Liver (tissue), 9 donors: Measurements from ENCODE around the gene FCHO2. TPM values are rescaled to one million over a fixed set of nuclear protein-coding genes. Genes with fewer than 3 reads are reported as not detected.

Experiments used
- DNase-seq: peaks from one replicate; pipeline ENCODE4 v3.0.0-alpha.2; 2017; ENCODE audit warnings: low spot score
- H3K27ac ChIP-seq, 2 donors: one replicate each; pipeline ENCODE4 v1.7.0; 2013; ENCODE audit warnings: inconsistent platforms in 2 of 2, low read length in 2 of 2, control low read depth in 1 of 2, low read depth in 1 of 2, mild to moderate bottlenecking in 1 of 2
- H3K27me3 ChIP-seq, 4 donors: one replicate each; pipeline versions ENCODE4 v1.6.1 to v1.7.0; 2013; ENCODE audit warnings: low read length in 3 of 4, inconsistent platforms in 1 of 4, mild to moderate bottlenecking in 1 of 4, moderate library complexity in 1 of 4; ENCODE audit not compliant: control insufficient read depth in 4 of 4, insufficient read depth in 4 of 4
- H3K36me3 ChIP-seq, 4 donors: one replicate each; pipeline versions ENCODE4 v1.6.1 to v1.7.0; 2013; ENCODE audit warnings: low read length in 3 of 4, mild to moderate bottlenecking in 3 of 4, low read depth in 1 of 4, moderate library complexity in 1 of 4; ENCODE audit not compliant: control insufficient read depth in 4 of 4, insufficient read depth in 3 of 4
- H3K4me1 ChIP-seq, 4 donors: one replicate each; pipeline versions ENCODE4 v1.6.1 to v1.7.0; 2013; ENCODE audit warnings: low read length in 3 of 4, mild to moderate bottlenecking in 3 of 4, moderate library complexity in 1 of 4; ENCODE audit not compliant: control insufficient read depth in 4 of 4, insufficient read depth in 4 of 4
- H3K4me3 ChIP-seq, 3 donors: one replicate each; pipeline versions ENCODE4 v1.6.1 to v1.7.0; 2013; ENCODE audit warnings: low read length in 3 of 3, control low read depth in 1 of 3, low read depth in 1 of 3, mild to moderate bottlenecking in 1 of 3
- H3K9ac ChIP-seq, 2 donors: one replicate each; pipeline ENCODE4 v1.7.0; 2013; ENCODE audit warnings: low read length in 2 of 2, mild to moderate bottlenecking in 2 of 2, moderate library complexity in 2 of 2, control low read depth in 1 of 2, low read depth in 1 of 2
- H3K9me3 ChIP-seq, 4 donors: one replicate each; pipeline versions ENCODE4 v1.6.1 to v1.7.0; 2013; ENCODE audit warnings: low read length in 3 of 4; ENCODE audit not compliant: control insufficient read depth in 4 of 4
- EGR1 ChIP-seq, 2 donors: IDR thresholded peaks; 2 replicates each; pipeline ENCODE4 v1.6.1; 2016 to 2018; ENCODE audit warnings: antibody characterized with exemption in 2 of 2, low read depth in 2 of 2
- FOXA1 ChIP-seq: IDR thresholded peaks from 2 replicates; pipeline ENCODE4 v1.6.1; 2016; ENCODE audit warnings: antibody characterized with exemption
- FOXA2 ChIP-seq: IDR thresholded peaks from 2 replicates; pipeline ENCODE4 v1.6.1; 2016; ENCODE audit warnings: antibody characterized with exemption
- GABPA ChIP-seq, 2 donors: IDR thresholded peaks in 1 of 2; conservative IDR thresholded peaks in 1 of 2; 2 replicates each; pipeline ENCODE4 v1.6.1; 2016; ENCODE audit warnings: antibody characterized with exemption in 2 of 2, mild to moderate bottlenecking in 1 of 2, moderate library complexity in 1 of 2
- HNF4A ChIP-seq, 2 donors: conservative IDR thresholded peaks; 2 replicates each; pipeline ENCODE4 v1.6.1; 2016; ENCODE audit warnings: antibody characterized with exemption in 2 of 2, mild to moderate bottlenecking in 2 of 2
- HNF4G ChIP-seq: IDR thresholded peaks from 2 replicates; pipeline ENCODE4 v1.6.1; 2016; ENCODE audit warnings: antibody characterized with exemption
- JUND ChIP-seq, 2 donors: IDR thresholded peaks; 2 replicates each; pipeline ENCODE4 v1.6.1; 2016; ENCODE audit warnings: antibody characterized with exemption in 2 of 2
- NR2F2 ChIP-seq: IDR thresholded peaks from 2 replicates; pipeline ENCODE4 v1.6.1; 2016; ENCODE audit warnings: antibody characterized with exemption
- RAD21 ChIP-seq, 2 donors: IDR thresholded peaks; 2 replicates each; pipeline ENCODE4 v1.6.1; 2016; ENCODE audit warnings: antibody characterized with exemption in 2 of 2, mild to moderate bottlenecking in 2 of 2
- RXRA ChIP-seq, 2 donors: IDR thresholded peaks; 2 replicates each; pipeline ENCODE4 v1.6.1; 2017 to 2018; ENCODE audit warnings: antibody characterized with exemption in 2 of 2, mild to moderate bottlenecking in 1 of 2
- SP1 ChIP-seq: IDR thresholded peaks from 2 replicates; pipeline ENCODE4 v1.6.1; 2018; ENCODE audit warnings: antibody characterized with exemption, mild to moderate bottlenecking
- TAF1 ChIP-seq: conservative IDR thresholded peaks from 2 replicates; pipeline ENCODE4 v1.6.1; 2016; ENCODE audit warnings: antibody characterized with exemption, mild to moderate bottlenecking
- YY1 ChIP-seq: IDR thresholded peaks from 2 replicates; pipeline ENCODE4 v1.6.1; 2016; ENCODE audit warnings: antibody characterized with exemption, mild to moderate bottlenecking
- WGBS: extraction: QIAGEN DNeasy Blood & Tissue Kit; methylation state at CpG from one replicate; pipeline ENCODE4 v1.1.7; 2013; 5-methylcytosine and 5-hydroxymethylcytosine counted together
- polyA plus RNA-seq, 2 donors: library from polyadenylated mRNA; stranded (reverse) in 1 of 2; unstranded in 1 of 2; fragments of 200-250 nt in 1 of 2; fragments of >200 nt in 1 of 2; fragmentation: Nextera tagmentation in 1 of 2; extraction: Ambion mirVana in 1 of 2; gene quantifications; one replicate each; pipeline versions ENCODE4 v1.2.1 to v1.2.3, GENCODE V29; 2013 to 2015
- total RNA-seq, 2 donors: library from RNA; depleted of rRNA; stranded (reverse); fragments of >200 nt; gene quantifications; one replicate each; pipeline ENCODE4 v1.2.3, GENCODE V29; 2014
- TF ChIP-seq, protein P1 (sequence below): IDR thresholded peaks from 2 replicates; pipeline ENCODE4 v1.6.1; 2016; ENCODE audit warnings: antibody characterized with exemption
- TF ChIP-seq, protein P2 (sequence below): IDR thresholded peaks from 2 replicates; pipeline ENCODE4 v1.6.1; 2016; ENCODE audit warnings: antibody characterized with exemption
- TF ChIP-seq, protein P3 (sequence below): fragments of 150-350 bp; IDR thresholded peaks from 2 replicates; pipeline ENCODE4 v1.5.1; 2017; ENCODE audit warnings: improper control_type of control experiment, low read depth, low read length; ENCODE audit not compliant: missing input control
- TF ChIP-seq, protein P4 (sequence below): IDR thresholded peaks from 2 replicates; pipeline ENCODE4 v1.6.1; 2016; ENCODE audit warnings: antibody characterized with exemption
- TF ChIP-seq, protein P5 (sequence below): IDR thresholded peaks from 2 replicates; pipeline ENCODE4 v1.6.1; 2016; ENCODE audit warnings: antibody characterized with exemption, mild to moderate bottlenecking
- donor health status: healthy.
- donor health status: healthy.
- donor health status: healthy.
- donor health status: healthy.
- donor health status: healthy.

Gene FCHO2
- total and polyA plus RNA-seq, 4 donors: 5.3 to 37.5 (median 9.3) TPM

DNA sequence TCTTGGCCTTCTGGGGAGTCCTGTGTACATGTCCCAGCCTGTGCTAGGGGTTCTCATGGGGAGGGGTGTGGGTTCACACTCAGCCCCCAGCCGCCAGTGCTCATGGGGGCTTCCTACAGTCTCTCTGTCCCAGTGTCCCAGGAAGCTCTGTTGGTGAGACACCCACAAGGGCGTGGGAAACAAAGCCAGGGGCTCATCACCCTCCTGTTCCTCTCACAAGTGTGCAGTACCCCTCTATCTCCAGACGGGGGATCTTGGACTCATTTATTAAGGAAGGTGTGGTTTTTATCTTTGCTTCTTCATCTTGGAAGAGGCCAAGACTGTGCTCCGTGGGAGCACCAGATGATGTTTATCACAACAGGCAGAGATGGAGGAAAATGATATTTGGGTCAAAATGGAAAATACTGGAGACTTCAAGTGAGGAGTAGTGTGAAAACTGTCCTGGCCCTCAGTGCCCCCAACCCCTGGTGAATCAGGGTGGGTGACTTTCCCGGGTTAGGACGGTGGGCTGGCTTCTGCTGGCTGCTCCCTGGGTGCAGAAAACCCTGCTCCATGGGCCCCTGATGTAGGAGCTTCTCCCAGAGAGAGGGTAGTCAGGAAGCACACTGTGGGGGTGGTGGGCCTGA, 179.7 kb downstream of the FCHO2 start:
- Histone ChIP-seq H3K4me1 (no peaks in the 10 kb centered on the region), H3K36me3 (no peaks in the 10 kb centered on the region), H3K9me3 (no peaks in the 10 kb centered on the region), H3K4me3 (no peak overlapping the region), H3K27ac (no peak overlapping the region), H3K27me3 (no peaks in the 10 kb centered on the region), H3K9ac (no peak overlapping the region)
- DNase-seq: no peak
- WGBS: 78% methylated on average over 6 of the region's 6 CpGs
- TF ChIP-seq, protein P1, sequence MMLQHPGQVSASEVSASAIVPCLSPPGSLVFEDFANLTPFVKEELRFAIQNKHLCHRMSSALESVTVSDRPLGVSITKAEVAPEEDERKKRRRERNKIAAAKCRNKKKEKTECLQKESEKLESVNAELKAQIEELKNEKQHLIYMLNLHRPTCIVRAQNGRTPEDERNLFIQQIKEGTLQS: no peak
- TF ChIP-seq EGR1 (IDR thresholded peaks at IDR 0.05; ENCODE audit: low read depth in 2 of 2) (no peak), HNF4G (no peak), GABPA (IDR thresholded peaks at IDR 0.05 in 1 of 2, conservative IDR thresholded peaks at IDR 0.05 in 1 of 2) (no peak), SP1 (no peak), RAD21 (IDR thresholded peaks at IDR 0.05) (no peak), RXRA (IDR thresholded peaks at IDR 0.05) (no peak), NR2F2 (no peak)
- TF ChIP-seq, protein P2, sequence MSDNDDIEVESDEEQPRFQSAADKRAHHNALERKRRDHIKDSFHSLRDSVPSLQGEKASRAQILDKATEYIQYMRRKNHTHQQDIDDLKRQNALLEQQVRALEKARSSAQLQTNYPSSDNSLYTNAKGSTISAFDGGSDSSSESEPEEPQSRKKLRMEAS: no peak
- TF ChIP-seq, protein P3, sequence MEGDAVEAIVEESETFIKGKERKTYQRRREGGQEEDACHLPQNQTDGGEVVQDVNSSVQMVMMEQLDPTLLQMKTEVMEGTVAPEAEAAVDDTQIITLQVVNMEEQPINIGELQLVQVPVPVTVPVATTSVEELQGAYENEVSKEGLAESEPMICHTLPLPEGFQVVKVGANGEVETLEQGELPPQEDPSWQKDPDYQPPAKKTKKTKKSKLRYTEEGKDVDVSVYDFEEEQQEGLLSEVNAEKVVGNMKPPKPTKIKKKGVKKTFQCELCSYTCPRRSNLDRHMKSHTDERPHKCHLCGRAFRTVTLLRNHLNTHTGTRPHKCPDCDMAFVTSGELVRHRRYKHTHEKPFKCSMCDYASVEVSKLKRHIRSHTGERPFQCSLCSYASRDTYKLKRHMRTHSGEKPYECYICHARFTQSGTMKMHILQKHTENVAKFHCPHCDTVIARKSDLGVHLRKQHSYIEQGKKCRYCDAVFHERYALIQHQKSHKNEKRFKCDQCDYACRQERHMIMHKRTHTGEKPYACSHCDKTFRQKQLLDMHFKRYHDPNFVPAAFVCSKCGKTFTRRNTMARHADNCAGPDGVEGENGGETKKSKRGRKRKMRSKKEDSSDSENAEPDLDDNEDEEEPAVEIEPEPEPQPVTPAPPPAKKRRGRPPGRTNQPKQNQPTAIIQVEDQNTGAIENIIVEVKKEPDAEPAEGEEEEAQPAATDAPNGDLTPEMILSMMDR: no peak

DNA sequence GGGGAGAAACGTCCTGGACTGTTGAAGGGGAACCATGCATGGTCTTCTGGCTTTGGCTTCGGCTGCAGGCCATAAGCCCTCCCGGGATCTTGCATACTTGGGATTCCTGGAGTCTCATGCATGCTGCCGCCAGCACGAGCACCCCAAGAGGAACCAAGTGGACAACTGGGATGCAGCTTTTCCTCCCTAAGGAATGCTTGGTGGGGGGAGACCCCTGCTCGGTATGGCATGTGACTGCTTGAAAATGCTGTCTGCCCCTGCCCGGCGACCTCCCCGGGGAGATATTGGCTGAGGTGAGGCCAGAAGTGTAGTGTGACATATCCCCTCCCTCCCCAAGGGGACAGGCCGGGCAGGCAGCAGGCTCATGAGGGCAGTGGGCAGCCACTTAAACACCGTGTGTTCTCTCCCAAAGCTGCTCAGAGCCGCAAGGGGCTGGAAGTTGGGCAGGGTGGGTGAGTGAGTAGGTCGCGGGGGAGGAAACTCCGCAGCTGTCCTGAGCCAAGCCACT, 180.3 kb downstream of the FCHO2 start:
- H3K27ac ChIP-seq: no peak overlapping the region
- TF ChIP-seq, protein P1: no peak
- TF ChIP-seq, protein P4, sequence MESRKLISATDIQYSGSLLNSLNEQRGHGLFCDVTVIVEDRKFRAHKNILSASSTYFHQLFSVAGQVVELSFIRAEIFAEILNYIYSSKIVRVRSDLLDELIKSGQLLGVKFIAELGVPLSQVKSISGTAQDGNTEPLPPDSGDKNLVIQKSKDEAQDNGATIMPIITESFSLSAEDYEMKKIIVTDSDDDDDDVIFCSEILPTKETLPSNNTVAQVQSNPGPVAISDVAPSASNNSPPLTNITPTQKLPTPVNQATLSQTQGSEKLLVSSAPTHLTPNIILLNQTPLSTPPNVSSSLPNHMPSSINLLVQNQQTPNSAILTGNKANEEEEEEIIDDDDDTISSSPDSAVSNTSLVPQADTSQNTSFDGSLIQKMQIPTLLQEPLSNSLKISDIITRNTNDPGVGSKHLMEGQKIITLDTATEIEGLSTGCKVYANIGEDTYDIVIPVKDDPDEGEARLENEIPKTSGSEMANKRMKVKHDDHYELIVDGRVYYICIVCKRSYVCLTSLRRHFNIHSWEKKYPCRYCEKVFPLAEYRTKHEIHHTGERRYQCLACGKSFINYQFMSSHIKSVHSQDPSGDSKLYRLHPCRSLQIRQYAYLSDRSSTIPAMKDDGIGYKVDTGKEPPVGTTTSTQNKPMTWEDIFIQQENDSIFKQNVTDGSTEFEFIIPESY: no peak
- TF ChIP-seq RAD21 (IDR thresholded peaks at IDR 0.05) (no peak), NR2F2 (no peak), GABPA (IDR thresholded peaks at IDR 0.05 in 1 of 2, conservative IDR thresholded peaks at IDR 0.05 in 1 of 2) (no peak), HNF4G (no peak), FOXA2 (no peak), TAF1 (no peak), JUND (IDR thresholded peaks at IDR 0.05) (no peak), FOXA1 (no peak), YY1 (no peak), HNF4A (conservative IDR thresholded peaks at IDR 0.05) (no peak), EGR1 (IDR thresholded peaks at IDR 0.05; ENCODE audit: low read depth in 2 of 2) (no peak)
- TF ChIP-seq, protein P3: no peak
- TF ChIP-seq, protein P5, sequence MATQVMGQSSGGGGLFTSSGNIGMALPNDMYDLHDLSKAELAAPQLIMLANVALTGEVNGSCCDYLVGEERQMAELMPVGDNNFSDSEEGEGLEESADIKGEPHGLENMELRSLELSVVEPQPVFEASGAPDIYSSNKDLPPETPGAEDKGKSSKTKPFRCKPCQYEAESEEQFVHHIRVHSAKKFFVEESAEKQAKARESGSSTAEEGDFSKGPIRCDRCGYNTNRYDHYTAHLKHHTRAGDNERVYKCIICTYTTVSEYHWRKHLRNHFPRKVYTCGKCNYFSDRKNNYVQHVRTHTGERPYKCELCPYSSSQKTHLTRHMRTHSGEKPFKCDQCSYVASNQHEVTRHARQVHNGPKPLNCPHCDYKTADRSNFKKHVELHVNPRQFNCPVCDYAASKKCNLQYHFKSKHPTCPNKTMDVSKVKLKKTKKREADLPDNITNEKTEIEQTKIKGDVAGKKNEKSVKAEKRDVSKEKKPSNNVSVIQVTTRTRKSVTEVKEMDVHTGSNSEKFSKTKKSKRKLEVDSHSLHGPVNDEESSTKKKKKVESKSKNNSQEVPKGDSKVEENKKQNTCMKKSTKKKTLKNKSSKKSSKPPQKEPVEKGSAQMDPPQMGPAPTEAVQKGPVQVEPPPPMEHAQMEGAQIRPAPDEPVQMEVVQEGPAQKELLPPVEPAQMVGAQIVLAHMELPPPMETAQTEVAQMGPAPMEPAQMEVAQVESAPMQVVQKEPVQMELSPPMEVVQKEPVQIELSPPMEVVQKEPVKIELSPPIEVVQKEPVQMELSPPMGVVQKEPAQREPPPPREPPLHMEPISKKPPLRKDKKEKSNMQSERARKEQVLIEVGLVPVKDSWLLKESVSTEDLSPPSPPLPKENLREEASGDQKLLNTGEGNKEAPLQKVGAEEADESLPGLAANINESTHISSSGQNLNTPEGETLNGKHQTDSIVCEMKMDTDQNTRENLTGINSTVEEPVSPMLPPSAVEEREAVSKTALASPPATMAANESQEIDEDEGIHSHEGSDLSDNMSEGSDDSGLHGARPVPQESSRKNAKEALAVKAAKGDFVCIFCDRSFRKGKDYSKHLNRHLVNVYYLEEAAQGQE: no peak
- TF ChIP-seq, protein P2: no peak
- no peaks in the 10 kb centered on the region for H3K9me3 ChIP-seq
- no peaks in the 10 kb centered on the region for H3K36me3 ChIP-seq
- 70% methylated on average over 15 of the region's 15 CpGs for WGBS
- no peak overlapping the region for H3K9ac ChIP-seq
- no peak for DNase-seq
- H3K27me3 ChIP-seq: no peaks in the 10 kb centered on the region
- no peak overlapping the region for H3K4me3 ChIP-seq
- H3K4me1 ChIP-seq: no peaks in the 10 kb centered on the region
